ENCODE measurements around the gene ASAP3. TPM values are rescaled to one million over a fixed set of nuclear protein-coding genes. Genes with fewer than 3 reads are reported as not detected.
"Not testable (repeated sequence)": the region's sequence is repeated elsewhere in the genome, so short reads cannot be mapped to it uniquely, and the experiment has no call there.

The ASAP3 gene
- total RNA-seq, 1 donor from 2014 or later, result 31.1 TPM

DNA sequence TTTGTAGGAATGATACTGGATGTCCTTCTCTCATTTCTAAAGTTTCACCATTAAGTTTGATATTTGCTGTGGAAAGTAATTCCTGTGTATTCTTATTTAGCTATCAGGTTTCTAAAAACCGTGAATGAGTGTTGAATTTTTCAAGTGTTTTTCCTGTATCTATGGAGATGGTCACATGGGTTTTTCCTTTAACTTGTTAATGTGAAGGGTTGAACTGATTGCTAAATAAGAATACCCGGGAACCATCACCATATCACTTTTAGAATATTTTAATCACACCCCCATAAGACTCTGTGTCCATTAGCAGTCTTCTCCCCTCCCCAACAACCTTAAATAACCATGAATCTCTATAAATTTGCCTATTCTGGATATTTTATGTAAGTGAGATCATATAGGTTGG is 16.5 kb upstream of the ASAP3 start:
- Mint-ChIP-seq H3K9me3 (ENCODE audit: unreplicated experiment) (no peaks in the 10 kb centered on the region), H3K36me3 (ENCODE audit: unreplicated experiment) (no peaks in the 10 kb centered on the region), H3K27ac (ENCODE audit: unreplicated experiment) (no peak overlapping the region), H3K27me3 (ENCODE audit: unreplicated experiment) (peaks cover 2% of the 10 kb centered on the region), H3K4me3 (ENCODE audit: unreplicated experiment) (no peak overlapping the region), H3K4me1 (ENCODE audit: unreplicated experiment) (no peaks in the 10 kb centered on the region)
- no peak for DNase-seq (ENCODE audit: extremely low spot score, unreplicated experiment)
- TF ChIP-seq, protein P1, sequence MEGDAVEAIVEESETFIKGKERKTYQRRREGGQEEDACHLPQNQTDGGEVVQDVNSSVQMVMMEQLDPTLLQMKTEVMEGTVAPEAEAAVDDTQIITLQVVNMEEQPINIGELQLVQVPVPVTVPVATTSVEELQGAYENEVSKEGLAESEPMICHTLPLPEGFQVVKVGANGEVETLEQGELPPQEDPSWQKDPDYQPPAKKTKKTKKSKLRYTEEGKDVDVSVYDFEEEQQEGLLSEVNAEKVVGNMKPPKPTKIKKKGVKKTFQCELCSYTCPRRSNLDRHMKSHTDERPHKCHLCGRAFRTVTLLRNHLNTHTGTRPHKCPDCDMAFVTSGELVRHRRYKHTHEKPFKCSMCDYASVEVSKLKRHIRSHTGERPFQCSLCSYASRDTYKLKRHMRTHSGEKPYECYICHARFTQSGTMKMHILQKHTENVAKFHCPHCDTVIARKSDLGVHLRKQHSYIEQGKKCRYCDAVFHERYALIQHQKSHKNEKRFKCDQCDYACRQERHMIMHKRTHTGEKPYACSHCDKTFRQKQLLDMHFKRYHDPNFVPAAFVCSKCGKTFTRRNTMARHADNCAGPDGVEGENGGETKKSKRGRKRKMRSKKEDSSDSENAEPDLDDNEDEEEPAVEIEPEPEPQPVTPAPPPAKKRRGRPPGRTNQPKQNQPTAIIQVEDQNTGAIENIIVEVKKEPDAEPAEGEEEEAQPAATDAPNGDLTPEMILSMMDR (IDR thresholded peaks at IDR 0.05), result no peak

DNA sequence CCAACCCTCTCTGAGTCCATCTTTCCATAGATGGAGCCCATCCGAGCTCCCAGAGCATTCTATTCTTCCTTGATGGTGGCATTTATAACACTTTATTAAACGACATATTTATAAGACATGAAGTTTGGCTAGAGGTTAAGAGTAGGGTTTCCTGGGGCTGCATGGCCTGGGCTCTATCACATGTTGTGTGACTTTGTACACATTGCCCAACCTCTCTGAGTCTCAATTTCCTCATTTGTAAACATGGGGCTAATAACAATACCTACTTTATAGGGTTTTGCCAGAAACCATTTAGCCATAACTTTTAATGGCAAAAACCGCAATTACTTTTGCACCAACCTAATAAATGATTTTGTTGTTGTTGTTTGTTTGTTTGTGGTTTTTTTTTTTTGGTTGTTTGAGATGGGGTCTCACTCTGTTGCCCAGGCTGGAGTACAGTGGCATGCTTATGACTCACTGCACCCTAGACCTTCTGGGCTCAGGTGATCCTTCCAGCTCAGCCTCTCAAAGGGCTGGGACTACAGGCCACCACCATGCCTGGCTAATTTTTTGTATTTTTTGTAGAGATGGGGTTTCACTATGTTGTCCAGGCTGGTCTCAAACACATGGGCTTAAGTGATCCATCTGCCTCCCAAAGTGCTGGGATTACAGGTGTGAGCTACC is 13.9 kb upstream of the ASAP3 start:
- TF ChIP-seq, protein P1 (IDR thresholded peaks at IDR 0.05), result no peak
- Mint-ChIP-seq H3K9me3 (ENCODE audit: unreplicated experiment) (no peaks in the 10 kb centered on the region), H3K27ac (ENCODE audit: unreplicated experiment) (no peak overlapping the region), H3K4me3 (ENCODE audit: unreplicated experiment) (no peak overlapping the region), H3K36me3 (ENCODE audit: unreplicated experiment) (no peaks in the 10 kb centered on the region), H3K27me3 (ENCODE audit: unreplicated experiment) (peaks cover 5% of the 10 kb centered on the region), H3K4me1 (ENCODE audit: unreplicated experiment) (no peaks in the 10 kb centered on the region)
- DNase-seq (ENCODE audit: extremely low spot score, unreplicated experiment), result no peak

DNA sequence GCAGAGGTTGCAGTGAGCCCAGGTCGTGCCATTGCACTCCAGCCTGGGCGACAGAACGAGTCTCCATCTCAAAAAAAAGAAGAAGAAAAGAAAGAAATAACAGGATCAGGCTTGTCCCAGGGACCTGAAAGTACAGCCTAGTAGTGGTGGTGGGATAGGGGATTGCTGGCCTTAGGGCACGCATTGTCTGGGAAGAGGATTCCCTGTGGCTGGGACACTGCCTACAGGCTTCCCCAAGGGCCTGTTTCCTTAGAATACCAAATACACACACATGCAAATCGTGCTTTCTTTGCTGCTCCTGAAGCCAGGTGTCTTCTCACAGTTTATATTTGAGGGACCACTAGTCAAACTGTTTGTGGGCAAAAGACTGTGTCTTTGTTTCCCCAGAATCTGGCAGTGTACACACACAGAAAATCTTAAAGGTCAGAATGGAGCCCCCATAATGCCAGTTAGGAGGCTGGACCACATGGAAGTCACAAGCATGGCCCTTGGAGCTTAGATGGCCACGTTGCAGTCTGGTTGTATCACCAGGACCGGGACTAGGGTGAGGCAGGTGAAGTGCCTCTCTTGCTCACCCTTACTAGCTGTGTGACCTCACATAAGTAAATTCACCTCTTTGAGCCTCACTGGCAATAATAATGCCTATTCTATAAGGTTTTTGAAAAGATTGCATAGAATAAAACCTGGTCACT is 12.7 kb upstream of the ASAP3 start:
- H3K36me3 Mint-ChIP-seq (ENCODE audit: unreplicated experiment), result no peaks in the 10 kb centered on the region
- no peak overlapping the region for H3K27ac Mint-ChIP-seq (ENCODE audit: unreplicated experiment)
- no peaks in the 10 kb centered on the region for H3K4me1 Mint-ChIP-seq (ENCODE audit: unreplicated experiment)

DNA sequence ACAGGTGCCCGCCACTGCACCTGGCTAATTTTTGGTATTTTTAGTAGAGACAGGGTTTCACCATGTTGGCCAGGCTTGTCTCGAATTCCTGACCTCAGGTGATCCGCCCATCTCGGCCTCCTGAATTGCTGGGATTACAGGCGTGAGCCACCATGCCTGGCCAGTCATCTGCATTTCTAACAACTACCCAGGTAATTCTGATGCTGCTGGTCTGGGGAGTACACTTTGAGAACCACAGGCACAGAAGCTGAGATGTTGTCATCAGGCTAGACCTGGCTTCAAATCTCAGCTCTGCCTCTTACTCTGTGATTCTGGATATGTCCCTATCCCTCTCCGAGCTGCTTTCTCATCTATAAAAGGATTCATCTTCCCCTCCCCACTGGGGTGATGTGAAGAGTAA is 10.9 kb upstream of the ASAP3 start:
- H3K9me3 Mint-ChIP-seq (ENCODE audit: unreplicated experiment); H3K36me3 Mint-ChIP-seq (ENCODE audit: unreplicated experiment); DNase-seq (ENCODE audit: extremely low spot score, unreplicated experiment); H3K4me1 Mint-ChIP-seq (ENCODE audit: unreplicated experiment); H3K4me3 Mint-ChIP-seq (ENCODE audit: unreplicated experiment); H3K27ac Mint-ChIP-seq (ENCODE audit: unreplicated experiment): not testable (repeated sequence)
- peaks cover 15% of the 10 kb centered on the region for H3K27me3 Mint-ChIP-seq (ENCODE audit: unreplicated experiment)

More for the DNA sequence above, 12.7 kb upstream of the ASAP3 start:
- TF ChIP-seq, protein P1 (IDR thresholded peaks at IDR 0.05), result no peak
- no peak for DNase-seq (ENCODE audit: extremely low spot score, unreplicated experiment)
- no peaks in the 10 kb centered on the region for H3K9me3 Mint-ChIP-seq (ENCODE audit: unreplicated experiment)
- H3K27me3 Mint-ChIP-seq (ENCODE audit: unreplicated experiment), result peaks cover 5% of the 10 kb centered on the region
- H3K4me3 Mint-ChIP-seq (ENCODE audit: unreplicated experiment), result no peak overlapping the region

DNA sequence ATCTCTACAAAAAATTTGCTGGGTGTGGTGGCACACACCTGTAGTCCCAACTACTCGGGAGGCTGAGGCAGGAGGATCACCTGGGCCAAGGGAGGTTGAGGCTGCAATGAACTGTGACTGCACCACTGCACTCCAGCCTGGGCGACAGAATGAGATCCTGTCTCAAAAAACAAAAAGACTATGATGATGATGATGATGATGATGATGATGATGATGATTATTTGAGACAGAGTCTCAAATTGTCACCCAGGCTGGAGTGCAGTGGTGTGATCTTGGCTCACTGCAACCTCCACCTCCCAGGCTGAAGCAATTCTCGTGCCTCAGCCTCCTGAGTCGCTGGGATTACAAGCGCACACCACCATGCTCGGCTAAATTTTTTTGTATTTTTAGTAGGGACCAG is 8.8 kb upstream of the ASAP3 start:
- H3K36me3 Mint-ChIP-seq (ENCODE audit: unreplicated experiment); H3K4me3 Mint-ChIP-seq (ENCODE audit: unreplicated experiment); DNase-seq (ENCODE audit: extremely low spot score, unreplicated experiment); H3K27ac Mint-ChIP-seq (ENCODE audit: unreplicated experiment); H3K4me1 Mint-ChIP-seq (ENCODE audit: unreplicated experiment); H3K9me3 Mint-ChIP-seq (ENCODE audit: unreplicated experiment): not testable (repeated sequence)
- peaks cover 19% of the 10 kb centered on the region for H3K27me3 Mint-ChIP-seq (ENCODE audit: unreplicated experiment)

DNA sequence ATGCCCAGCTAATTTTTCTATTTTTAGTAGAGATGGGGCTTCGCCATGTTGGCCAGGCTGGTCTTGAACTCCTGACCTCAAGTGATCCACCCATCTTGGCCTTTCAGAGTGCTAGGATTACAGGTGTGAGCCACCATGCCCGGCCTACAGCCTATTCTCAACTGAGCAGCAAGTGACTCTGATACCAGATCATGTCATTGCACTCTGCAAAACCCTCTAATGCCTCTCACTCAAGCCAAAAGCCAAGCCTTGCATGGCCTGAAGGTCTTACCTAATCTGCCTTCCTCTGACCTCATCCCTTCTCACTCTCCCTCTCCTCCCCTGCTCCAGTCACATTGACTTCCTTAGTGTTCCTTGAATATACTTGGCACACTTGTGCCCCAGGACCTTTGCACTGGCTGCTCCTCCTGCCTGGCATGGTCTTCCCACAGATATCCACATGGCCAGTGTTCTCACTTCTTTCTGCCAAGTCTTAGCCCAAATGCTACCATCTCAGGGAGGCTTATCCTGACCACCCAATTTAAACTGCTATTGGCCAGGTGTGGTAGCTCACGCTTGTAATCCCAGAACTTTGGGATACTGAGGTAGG is 8.2 kb upstream of the ASAP3 start:
- DNase-seq (ENCODE audit: extremely low spot score, unreplicated experiment), result no peak
- H3K4me3 Mint-ChIP-seq (ENCODE audit: unreplicated experiment), result no peak overlapping the region
- H3K27ac Mint-ChIP-seq (ENCODE audit: unreplicated experiment), result no peak overlapping the region
- H3K36me3 Mint-ChIP-seq (ENCODE audit: unreplicated experiment), result no peaks in the 10 kb centered on the region
- TF ChIP-seq, protein P1 (IDR thresholded peaks at IDR 0.05), result no peak
- no peaks in the 10 kb centered on the region for H3K9me3 Mint-ChIP-seq (ENCODE audit: unreplicated experiment)
- H3K4me1 Mint-ChIP-seq (ENCODE audit: unreplicated experiment), result no peaks in the 10 kb centered on the region
- peaks cover 19% of the 10 kb centered on the region for H3K27me3 Mint-ChIP-seq (ENCODE audit: unreplicated experiment)
